ENCODE results near the gene CLSTN1. TPM values are rescaled to one million over a fixed set of nuclear protein-coding genes. Genes with fewer than 3 reads are reported as not detected.

CLSTN1 gene
- total and polyA plus RNA-seq, 4 donors = 3.1 to 13.4 (median 8.8) TPM

GRCh38 chr1:9687874-9688582 lies 135.7 kb downstream of the CLSTN1 start:
- no peaks in the 10 kb centered on the region for H3K9me3 ChIP-seq (ENCODE audit: control insufficient read depth in 4 of 4, low read length in 3 of 4)
- no peaks in the 10 kb centered on the region for H3K36me3 ChIP-seq (ENCODE audit: control insufficient read depth in 4 of 4, insufficient read depth in 3 of 4, low read depth in 1 of 4, low read length in 3 of 4)
- H3K4me1 ChIP-seq (ENCODE audit: control insufficient read depth in 4 of 4, insufficient read depth in 4 of 4, low read length in 3 of 4) = peaks cover 8 to 28% (median 18%) of the 10 kb centered on the region in 4 donors
- H3K4me3 ChIP-seq (ENCODE audit: low read depth in 1 of 3, low read length in 3 of 3) = peak overlapping the region; percentile 41 to 58 (median 47)
- no peak overlapping the region for H3K27ac ChIP-seq (ENCODE audit: low read depth in 1 of 2, low read length in 2 of 2)
- no peaks in the 10 kb centered on the region for H3K27me3 ChIP-seq (ENCODE audit: control insufficient read depth in 4 of 4, insufficient read depth in 4 of 4, low read length in 3 of 4)
- H3K9ac ChIP-seq (ENCODE audit: low read depth in 1 of 2, low read length in 2 of 2) = no peak overlapping the region
- DNase-seq (ENCODE audit: low spot score) = no peak
- TF ChIP-seq ATF3 (IDR thresholded peaks at IDR 0.05) (no peak), GABPA (IDR thresholded peaks at IDR 0.05 in 1 of 2, conservative IDR thresholded peaks at IDR 0.05 in 1 of 2) (no peak), TAF1 (conservative IDR thresholded peaks at IDR 0.05) (no peak)
- WGBS = 8% methylated on average over 34 of the region's 34 CpGs

GRCh38 chr1:9687120-9687873 lies 136.5 kb downstream of the CLSTN1 start:
- WGBS = 6% methylated on average over 42 of the region's 42 CpGs
- Histone ChIP-seq H3K9ac (ENCODE audit: low read depth in 1 of 2, low read length in 2 of 2) (no peak overlapping the region), H3K9me3 (ENCODE audit: control insufficient read depth in 4 of 4, low read length in 3 of 4) (no peaks in the 10 kb centered on the region), H3K27me3 (ENCODE audit: control insufficient read depth in 4 of 4, insufficient read depth in 4 of 4, low read length in 3 of 4) (no peaks in the 10 kb centered on the region), H3K27ac (ENCODE audit: low read depth in 1 of 2, low read length in 2 of 2) (no peak overlapping the region), H3K4me1 (ENCODE audit: control insufficient read depth in 4 of 4, insufficient read depth in 4 of 4, low read length in 3 of 4) (peaks cover 8 to 28% (median 18%) of the 10 kb centered on the region in 4 donors), H3K4me3 (ENCODE audit: low read depth in 1 of 3, low read length in 3 of 3) (peak overlapping the region; percentile 41 to 58 (median 47)), H3K36me3 (ENCODE audit: control insufficient read depth in 4 of 4, insufficient read depth in 3 of 4, low read depth in 1 of 4, low read length in 3 of 4) (no peaks in the 10 kb centered on the region)
- TF ChIP-seq MAX (IDR thresholded peaks at IDR 0.05) (no peak), SP1 (IDR thresholded peaks at IDR 0.05) (no peak), FOXA2 (IDR thresholded peaks at IDR 0.05) (no peak), ZBTB33 (IDR thresholded peaks at IDR 0.05) (no peak), REST (IDR thresholded peaks at IDR 0.05) (no peak), RXRA (IDR thresholded peaks at IDR 0.05) (no peak), GABPA (IDR thresholded peaks at IDR 0.05 in 1 of 2, conservative IDR thresholded peaks at IDR 0.05 in 1 of 2) (no peak), HNF4G (IDR thresholded peaks at IDR 0.05) (no peak), NR2F2 (IDR thresholded peaks at IDR 0.05) (no peak), HNF4A (conservative IDR thresholded peaks at IDR 0.05) (no peak), FOXA1 (IDR thresholded peaks at IDR 0.05) (no peak), EGR1 (IDR thresholded peaks at IDR 0.05; ENCODE audit: low read depth in 2 of 2) (no peak), CTCF (IDR thresholded peaks at IDR 0.05; ENCODE audit: low read depth, low read length, missing input control) (no peak), ATF3 (IDR thresholded peaks at IDR 0.05) (no peak), RAD21 (IDR thresholded peaks at IDR 0.05) (no peak), TAF1 (conservative IDR thresholded peaks at IDR 0.05) (no peak), JUND (IDR thresholded peaks at IDR 0.05) (no peak)
- peak; percentile 43 for DNase-seq (ENCODE audit: low spot score)

All from liver (tissue), 9 donors.